ENCODE measurements around the gene ASAP2.

DNA sequence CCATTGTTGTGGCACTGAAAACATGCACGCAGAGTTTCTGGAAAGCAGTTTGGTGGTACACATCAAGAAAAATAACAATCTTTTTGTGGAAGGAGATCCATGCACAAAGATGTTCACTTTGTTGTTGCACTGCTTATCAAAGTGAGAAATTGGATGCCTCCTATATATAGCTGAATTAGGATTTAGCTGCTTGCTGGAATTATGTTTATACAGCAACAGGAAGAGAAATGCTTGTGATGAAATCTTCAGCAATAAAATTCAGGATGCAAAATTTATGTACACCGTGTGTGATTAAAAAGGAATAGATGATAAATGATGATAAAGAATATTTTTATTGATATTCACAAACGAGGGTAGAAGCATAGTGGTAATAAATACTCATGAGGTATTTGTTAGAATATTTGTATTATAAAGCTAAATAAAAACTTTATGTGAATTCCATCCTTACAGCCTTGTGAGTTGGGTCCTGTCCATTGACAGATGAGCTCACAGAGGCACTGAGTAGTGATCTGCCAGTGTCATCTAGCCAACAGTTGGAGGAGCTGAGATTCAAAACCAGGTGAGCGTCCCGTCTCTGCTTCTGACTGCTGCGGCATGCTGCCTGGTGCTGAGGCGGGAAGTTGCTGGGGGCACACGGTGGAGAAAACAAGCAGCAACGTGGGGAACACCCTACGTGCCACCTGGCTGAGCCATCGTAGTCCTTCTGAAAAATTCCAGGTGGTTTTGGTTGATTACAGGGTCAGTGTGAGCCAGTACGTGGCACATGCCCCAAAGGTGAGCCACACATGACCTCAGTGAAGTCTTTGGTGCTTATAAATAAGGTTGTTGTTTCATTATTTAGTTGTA is 80.2 kb downstream of the ASAP2 start:
- TF ChIP-seq, protein P1, sequence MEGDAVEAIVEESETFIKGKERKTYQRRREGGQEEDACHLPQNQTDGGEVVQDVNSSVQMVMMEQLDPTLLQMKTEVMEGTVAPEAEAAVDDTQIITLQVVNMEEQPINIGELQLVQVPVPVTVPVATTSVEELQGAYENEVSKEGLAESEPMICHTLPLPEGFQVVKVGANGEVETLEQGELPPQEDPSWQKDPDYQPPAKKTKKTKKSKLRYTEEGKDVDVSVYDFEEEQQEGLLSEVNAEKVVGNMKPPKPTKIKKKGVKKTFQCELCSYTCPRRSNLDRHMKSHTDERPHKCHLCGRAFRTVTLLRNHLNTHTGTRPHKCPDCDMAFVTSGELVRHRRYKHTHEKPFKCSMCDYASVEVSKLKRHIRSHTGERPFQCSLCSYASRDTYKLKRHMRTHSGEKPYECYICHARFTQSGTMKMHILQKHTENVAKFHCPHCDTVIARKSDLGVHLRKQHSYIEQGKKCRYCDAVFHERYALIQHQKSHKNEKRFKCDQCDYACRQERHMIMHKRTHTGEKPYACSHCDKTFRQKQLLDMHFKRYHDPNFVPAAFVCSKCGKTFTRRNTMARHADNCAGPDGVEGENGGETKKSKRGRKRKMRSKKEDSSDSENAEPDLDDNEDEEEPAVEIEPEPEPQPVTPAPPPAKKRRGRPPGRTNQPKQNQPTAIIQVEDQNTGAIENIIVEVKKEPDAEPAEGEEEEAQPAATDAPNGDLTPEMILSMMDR (IDR thresholded peaks at IDR 0.05), result no peak
- TF ChIP-seq EP300 (IDR thresholded peaks at IDR 0.05) (no peak), POLR2A (IDR thresholded peaks at IDR 0.05) (no peak), POLR2AphosphoS5 (IDR thresholded peaks at IDR 0.05) (no peak)

Measured in suprapubic skin (tissue), 4 donors.